Stimulated activated CD8-positive, alpha-beta memory T cell treated with anti-CD3 and anti-CD28 coated beads, Interleukin-4, amount 100 ng/mL, for 1 hour (primary cell): ENCODE results near the gene ZNF777.
"Not testable (repeated sequence)": the region's sequence is repeated elsewhere in the genome, so short reads cannot be mapped to it uniquely, and the experiment has no call there.

Experiments used
- DNase-seq, 2 donors: peaks; one replicate each; pipeline ENCODE4 v3.0.0-alpha.2; 2020; ENCODE audit warnings: low read depth in 2 of 2, low spot score in 1 of 2

Gene ZNF777

GRCh38 chr7:149460493-149461277 lies at the start of gene ZNF777:
TSS of gene ZNF777 (minus strand) at chr7:149461062. CDS start at chr7:149456022, 5,040 bp downstream.
- peak; percentile 53 to 65 for DNase-seq

- no peak for DNase-seq
These were observed 49.4 kb upstream of the ZNF777 start for GRCh38 chr7:149510248-149510647.

DNA sequence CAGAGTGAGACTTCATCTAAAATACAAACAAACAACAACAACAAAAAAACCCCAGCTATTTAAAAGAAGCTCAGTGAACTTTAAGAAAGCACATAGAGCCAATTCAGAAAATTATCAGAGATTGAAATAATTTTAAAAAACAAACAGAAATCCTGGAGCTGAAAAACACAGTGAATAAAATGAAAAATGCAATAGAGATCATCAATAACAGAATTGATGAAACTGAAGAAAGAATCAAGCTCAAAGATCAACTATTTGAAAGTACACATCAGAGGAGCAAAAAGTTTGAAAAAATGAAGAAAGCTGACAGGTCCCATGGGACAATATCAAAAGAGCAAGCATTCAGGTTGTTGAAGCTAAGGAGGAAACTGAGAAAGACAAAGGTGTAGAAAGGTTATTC lies 48.9 kb upstream of the ZNF777 start:
- no peak for DNase-seq

DNA sequence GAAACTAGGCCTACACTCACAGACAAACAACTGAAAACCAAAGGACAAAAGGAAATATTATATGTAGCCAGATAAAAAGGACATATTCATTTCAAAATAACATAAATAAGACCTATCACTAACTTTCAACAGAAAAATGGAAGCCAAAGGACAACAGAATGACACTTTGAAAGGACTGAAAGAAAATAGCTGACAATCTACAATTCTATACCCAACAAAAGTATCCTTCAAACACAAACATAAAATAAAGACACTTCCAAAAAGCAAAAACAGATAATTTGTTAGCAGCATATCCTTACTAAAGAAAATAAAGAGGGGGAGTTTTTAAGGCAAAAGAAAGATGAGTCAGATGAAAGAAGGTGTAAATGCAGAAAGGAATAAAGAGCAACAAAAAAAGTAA lies 44.7 kb upstream of the ZNF777 start:
- no peak for DNase-seq

DNA sequence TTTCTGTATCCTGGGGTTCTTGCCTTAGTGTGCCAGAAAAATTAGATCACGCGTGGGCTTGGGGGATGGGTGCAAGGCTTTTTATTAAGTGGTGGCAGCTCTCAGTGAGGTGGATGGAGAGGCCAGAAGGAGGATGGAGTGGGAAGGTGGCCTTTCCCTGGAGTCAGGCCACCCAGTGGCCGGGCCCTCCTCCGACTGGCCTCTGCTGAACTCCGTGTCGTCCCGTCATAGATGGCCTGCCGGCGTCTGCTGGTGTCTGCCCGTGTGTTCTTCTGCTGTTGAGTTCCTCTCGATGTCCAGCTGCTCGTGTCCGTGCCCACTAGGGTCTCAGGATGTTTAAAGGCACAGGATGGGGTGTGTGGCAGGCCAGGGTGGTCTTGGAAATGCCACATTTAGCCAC lies 40.8 kb upstream of the ZNF777 start:
- no peak for DNase-seq

- DNase-seq = no peak
These were observed 40.0 kb upstream of the ZNF777 start for GRCh38 chr7:149500910-149501309.

GRCh38 chr7:149500201-149500600 lies 39.3 kb upstream of the ZNF777 start:
- DNase-seq = no peak

DNA sequence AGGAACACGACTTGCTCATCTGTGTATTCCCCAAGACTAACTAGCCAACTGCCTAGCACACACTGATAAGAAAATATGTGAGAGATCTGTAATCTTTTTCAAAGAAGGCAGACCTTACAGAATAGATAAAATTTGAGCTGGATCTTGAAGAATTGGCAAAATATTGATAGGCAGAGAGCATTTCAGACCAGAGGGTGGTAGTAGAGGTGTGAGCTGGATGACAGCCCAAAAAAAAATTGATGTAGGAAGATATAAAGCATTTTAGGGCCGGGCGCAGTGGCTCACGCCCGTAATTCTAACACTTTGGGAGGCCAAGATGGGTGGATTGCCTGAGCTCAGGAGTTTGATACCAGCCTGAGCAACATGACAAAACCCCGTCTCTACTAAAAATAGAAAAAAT lies 37.9 kb upstream of the ZNF777 start:
- no peak for DNase-seq

DNA sequence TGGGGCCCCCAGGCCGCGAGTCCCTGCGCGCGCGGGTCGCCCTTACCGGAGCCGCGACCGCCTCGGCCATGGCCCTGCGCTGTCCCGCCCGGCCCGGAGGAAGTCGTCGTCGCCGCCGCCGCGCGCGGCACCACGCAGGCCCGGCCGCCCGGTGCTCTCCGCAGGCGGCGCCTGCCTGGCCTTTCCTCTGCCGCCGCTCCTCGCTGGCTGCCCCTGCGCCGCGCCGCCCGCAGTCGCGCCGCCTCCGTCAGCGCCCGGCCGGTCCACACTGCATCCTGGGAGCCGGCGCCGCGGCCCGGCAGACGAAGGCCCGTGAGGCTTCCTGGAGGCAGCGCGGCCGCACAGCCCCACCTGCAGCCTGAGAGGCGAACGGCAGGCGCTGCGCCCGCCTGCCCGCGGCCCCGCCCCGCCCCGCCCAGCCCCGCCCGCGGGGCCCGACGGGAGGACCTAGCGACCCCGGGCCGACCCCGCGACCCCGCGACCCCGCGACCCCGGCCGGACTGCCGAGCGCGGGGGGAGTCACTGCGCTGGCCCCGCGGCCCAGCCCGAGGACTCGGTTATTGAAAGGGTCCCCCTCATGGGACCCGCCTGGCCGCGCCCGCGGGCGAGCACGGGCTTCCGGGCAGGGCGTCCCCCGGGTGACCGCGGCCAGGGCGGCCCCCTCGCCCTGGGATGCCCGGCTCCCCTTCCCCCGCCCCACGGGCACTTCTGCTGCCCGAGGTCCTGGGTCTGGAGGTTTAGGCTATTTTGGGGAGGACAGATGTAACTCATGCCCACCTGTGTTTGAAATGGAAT lies 36.8 kb upstream of the ZNF777 start, which contains the start of gene ZNF746:
Gene ZNF746, minus strand, starts transcription at position 343 of the 795 bp plus-strand sequence. Its CDS starts 273 bp downstream, at position 70.
- DNase-seq = peak; percentile 44 to 58

DNA sequence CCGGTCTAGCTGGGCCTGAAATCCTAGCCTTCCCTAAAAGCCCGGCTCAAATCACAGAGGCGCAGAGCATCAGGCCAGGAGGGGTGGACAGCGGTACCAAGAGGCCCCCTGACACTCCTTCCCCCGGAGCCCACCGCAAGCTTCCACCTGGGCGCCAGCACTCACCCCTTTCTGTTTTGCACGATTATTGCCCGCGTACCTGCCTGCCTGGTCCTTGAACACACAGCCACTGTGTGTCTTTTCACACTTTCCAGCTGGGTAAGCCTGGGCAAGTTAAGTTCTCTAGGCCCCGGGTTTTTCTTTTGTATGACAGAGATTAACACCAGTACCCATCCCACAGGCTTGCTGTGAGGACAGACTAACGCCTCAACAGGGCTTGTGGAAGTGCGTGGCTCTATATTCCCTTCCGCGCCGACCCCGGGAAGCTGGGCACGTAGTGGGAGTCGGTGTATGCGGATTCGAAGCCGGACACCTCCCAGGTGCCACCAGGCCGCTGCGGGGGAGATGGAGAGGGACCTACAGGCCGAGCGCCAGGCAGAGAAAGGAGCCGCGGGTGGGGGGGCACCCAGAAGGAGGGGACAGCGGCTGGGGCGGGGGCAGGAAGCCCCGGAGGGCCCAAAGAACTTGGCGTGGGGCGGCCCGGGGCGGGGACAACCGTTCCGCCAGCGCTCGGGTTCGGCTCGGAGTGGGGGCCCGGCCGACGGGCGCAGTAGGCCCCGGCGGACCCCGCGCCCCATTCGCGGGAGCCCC lies 36.0 kb upstream of the ZNF777 start:
- peak in 1 of 2 donors; percentile 21 for DNase-seq

DNA sequence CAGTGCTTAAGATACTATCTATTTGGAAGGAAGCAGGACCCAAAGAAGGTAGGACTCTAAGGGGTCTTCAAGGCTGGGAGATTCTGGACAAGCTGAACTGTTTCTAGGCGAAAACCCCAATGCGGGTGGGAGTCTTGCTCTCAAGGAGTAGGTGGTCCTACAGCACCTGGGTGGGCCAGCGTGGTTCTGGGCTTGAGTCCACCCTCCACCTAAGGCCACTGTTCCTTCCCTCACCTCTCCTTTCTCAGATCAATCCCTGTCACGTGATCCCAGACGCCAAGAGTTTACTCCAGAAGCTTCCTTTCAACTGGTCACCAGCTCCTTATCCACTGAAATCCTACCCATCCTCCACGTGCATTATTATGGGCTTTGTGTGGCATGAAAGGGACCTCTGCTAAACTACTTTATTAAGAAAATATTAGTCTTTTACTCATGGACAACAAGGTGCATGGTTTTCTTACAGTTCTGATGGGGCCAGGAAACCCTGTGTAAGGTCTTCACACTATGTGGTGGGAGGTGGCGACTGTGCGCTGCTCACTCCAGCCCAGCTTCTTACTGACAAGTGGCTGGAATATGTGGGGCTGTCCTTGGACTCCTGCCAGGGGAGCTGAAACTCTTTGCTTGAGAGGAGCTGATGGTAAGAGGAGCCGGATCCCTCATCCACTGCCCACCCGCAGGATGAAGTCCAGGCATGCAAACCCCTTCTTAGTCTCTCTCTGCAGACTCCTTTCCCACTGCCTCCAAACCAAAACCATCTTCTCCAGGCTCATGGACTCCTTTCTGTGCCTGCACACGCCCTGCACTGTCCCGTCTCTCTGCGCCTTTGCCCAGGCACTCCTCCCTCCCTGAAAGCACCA lies 35.2 kb upstream of the ZNF777 start:
- DNase-seq = no peak

GRCh38 chr7:149494738-149495368 lies 34.0 kb upstream of the ZNF777 start:
- DNase-seq = no peak

GRCh38 chr7:149493975-149494374 lies 33.1 kb upstream of the ZNF777 start:
- not testable (repeated sequence) for DNase-seq

- DNase-seq = no peak
These were observed 32.5 kb upstream of the ZNF777 start for GRCh38 chr7:149493366-149493765.

DNA sequence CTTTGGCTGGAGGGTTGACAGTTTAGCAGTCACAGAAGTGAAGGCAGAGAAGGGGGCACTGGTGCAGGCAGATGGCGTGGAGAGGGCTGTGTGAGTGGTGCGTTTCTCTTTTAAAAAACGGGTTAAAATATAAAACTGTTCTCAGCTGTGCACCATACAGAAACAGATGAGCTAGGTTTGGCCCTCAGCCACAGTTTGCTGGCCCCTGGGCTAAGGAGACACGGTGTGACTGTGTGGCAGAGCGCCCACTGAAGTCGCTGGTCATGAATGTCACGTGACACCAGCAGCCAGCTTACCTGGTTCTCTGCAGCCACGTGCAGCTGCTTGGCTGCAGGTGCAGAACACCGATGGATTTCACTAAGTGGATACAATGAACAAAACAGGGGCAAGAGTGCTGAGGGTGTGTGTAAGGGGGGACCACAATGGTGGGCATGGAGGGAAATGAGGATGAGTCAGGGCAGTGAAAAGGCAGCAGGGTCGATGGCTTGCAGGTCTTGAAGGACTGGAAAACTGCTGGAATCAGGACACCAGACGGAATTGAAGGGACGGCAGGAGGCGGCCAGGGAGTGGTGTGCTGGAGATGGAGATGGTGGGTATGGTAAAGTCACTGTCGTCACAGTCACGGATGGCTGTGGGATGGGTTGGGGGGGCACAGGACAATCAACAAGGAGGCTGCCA lies 29.4 kb upstream of the ZNF777 start:
- no peak for DNase-seq

DNA sequence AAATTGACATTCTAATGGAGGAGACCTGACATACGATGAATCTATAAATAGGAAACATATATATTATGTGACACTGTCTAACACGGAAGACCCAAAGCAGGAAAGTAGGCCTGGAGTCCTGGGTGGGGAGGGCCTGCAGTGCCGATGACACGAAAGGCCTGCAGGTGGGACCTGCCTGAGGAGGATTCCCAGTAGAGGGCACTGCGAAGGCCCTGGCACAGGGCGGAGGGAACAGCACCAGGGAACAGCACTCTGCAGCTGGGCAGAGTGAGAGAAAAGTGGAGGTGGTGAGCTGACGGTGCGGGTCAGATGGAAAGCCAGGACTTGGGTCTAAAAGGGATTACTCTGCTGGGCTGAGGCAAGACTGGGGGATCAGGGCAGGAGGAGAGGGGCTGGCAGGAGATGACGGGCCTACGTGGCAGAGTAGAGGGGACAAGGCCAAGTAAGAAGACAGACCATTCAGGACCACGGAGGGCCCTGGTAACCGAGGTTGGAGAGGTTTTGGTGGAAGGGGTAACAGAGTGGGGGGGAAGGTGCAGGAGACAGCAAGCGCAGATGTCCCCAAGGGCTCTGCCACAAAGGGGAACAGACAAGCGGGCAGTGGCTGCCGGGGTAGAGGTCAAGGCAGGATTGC lies 28.6 kb upstream of the ZNF777 start:
- no peak for DNase-seq

DNA sequence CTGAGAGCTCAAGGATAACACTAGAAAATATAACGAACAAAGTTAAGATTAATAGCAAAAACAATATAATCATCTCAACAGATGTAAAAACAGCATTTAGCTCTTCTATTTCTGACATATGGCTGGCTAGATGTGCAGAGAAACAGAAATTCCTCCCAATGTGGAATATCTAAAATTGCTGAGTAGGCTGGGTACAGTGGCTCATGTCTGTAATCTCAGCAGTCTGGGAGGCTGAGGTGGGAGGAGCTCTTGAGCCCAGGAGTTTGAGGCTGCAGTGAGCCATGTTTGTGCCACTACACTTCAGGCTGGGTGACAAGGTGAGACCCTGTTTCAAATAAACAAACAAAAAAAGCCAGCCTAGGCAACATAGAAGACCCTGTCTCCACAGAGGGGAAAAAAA lies 18.7 kb upstream of the ZNF777 start:
- DNase-seq = no peak

DNA sequence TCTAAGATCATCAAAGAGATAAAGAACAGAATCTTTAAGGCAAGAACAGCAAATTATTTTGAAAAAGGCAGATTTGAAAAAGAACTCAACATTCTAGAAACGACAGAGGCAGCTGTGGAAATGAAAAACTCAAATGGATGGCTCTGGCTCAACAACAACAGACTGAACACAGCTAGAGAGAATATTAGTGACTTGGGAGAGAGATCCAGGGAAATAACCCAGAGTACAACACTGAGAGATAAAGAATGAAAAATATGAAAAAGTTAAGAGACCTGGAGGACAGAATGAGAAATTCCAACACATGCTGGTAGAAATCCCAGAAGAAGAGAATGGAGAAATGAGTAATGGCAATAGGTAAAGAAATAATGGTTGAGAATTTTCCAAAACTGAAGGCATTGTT lies 17.9 kb upstream of the ZNF777 start:
- DNase-seq = no peak
